Fibroblast of skin of back (primary cell): Measurements from ENCODE around the gene FAM234A. TPM values are rescaled to one million over a fixed set of nuclear protein-coding genes. Genes with fewer than 3 reads are reported as not detected.
"Not testable (repeated sequence)": the region's sequence is repeated elsewhere in the genome, so short reads cannot be mapped to it uniquely, and the experiment has no call there.

ENCODE experiments used
- DNase-seq: peaks from one replicate; pipeline ENCODE4 v3.0.0-alpha.2; 2013
- polyA plus RNA-seq, 2 experiments: library from polyadenylated mRNA; unstranded; fragments of 120-200 nt; gene quantifications; one replicate each; pipeline ENCODE4 v1.2.1, GENCODE V29; 2013; ENCODE audit not compliant: insufficient read length in 2 of 2

Gene FAM234A
- 77.8 TPM for polyA plus RNA-seq (2013, experiment 1 of 2; ENCODE audit: insufficient read length)
- polyA plus RNA-seq (2013, experiment 2 of 2; ENCODE audit: insufficient read length): 78.4 TPM

GRCh38 chr16:234468-235305 is at the start of gene FAM234A:
TSS of gene FAM234A (plus strand) at chr16:234821. CDS start at chr16:254414, 19,593 bp downstream.
- peak; percentile 91 for DNase-seq

DNA sequence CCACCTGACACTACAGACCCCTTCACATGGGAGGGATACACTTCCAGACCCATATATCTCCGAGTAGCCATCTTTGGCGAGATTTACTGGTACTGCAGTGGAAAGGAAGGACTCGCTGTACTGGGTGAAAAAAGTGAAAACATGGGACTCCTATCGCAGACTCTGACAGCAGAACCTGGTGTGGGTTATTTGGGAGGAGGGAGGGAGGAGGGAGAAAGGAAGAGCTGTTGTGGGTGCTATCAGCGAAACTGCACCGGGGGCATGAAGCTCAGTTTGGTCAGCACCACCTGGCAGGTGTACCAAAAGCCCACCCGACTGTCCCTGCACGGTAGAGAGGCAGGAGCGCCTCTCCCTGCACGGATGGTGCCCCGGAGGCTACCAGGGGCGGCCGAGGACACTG is 49.4 kb upstream of the FAM234A start:
- DNase-seq: no peak

- DNase-seq: no peak
Measured at GRCh38 chr16:185691-186090, 48.9 kb upstream of the FAM234A start.

- DNase-seq: no peak
Measured at GRCh38 chr16:187330-187729, 47.3 kb upstream of the FAM234A start.

DNA sequence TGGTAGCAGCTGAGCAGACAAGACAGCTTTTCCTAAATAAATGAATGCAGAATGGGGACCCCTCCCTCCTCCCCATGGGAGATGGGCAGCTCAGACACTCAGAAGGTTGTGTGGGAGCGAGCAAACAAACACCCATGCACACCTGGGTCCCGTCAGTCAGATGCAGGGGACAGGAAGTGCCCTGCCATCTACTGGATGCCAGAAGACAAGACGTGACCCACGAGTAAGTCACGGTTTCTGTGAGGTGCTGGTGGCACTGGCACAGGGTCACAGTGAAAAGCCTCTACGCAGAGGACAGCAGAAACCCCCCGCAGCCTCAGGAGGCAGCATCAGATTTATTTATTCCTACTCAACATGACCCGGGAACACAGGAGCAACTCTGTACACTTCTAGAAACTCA is 45.9 kb upstream of the FAM234A start:
- no peak for DNase-seq

DNA sequence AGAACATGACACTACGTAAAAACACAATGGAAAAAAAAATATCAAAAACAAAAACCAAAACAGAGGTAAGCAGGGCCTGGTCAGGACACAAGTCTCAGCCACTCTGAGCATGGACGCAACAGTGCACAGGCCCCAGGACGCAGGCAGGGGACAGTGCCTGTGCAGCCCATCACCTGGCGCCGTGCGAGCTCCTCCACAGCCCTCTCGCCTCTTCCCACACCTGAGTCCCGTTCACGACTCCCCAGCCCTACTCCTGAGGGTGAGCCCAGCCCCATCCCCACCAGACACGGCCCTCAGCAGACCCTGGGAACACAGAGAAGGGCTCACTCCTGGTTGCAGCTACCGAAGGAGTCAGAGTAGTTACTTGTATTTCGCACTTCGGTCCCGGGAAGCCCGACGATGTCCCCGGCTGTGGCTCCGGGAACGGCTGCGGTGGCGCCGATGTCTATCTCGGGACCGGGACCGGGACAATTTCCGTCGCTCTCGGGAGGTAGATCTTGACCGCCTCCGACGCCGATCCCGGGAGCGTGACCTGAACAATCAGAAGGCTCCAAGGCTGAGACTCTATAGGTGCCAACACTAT is 44.9 kb upstream of the FAM234A start:
- DNase-seq: no peak

- DNase-seq: no peak
Measured at GRCh38 chr16:191831-192230, 42.8 kb upstream of the FAM234A start.

GRCh38 chr16:192686-193085 is 41.9 kb upstream of the FAM234A start:
- DNase-seq: no peak

DNA sequence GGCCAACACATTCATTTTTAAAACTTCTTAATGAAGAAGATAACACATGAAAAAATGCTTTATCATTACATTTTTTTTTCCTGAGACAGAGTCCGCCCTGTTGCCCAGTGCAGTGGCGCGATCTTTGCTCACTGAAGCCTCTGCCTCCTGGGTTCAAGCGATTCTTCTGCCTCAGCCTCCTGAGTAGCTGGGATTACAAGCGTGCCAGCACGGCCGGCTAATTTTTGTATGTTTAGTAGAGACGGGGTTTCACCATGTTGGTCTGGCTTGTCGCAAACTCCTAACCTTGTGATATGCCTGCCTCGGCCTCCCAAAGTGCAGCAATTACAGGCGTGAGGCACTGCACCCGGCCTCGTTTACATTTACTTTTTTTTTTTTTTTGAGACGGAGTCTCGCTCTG is 41.2 kb upstream of the FAM234A start:
- DNase-seq: no peak

DNA sequence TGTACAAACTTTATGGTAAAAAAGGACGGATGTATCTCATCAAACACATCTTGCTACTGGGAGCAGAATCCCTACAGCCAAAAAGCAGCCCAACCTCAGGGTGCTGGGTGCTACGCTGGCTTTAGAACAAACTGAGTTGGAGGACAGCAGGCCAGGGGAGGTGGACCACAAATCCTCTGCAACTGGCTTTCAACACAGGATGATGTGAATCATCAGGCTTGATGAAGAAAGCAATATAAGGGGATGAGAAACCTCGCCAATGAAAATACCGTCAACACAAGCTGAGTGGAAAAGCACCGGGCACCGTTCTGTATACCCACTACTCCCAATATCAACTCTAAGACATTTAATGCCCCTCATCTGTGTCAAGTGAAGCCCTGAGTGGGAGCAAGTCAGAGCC is 40.1 kb upstream of the FAM234A start:
- DNase-seq: no peak

GRCh38 chr16:200388-200787 is 34.2 kb upstream of the FAM234A start:
- peak; percentile 37 for DNase-seq

DNA sequence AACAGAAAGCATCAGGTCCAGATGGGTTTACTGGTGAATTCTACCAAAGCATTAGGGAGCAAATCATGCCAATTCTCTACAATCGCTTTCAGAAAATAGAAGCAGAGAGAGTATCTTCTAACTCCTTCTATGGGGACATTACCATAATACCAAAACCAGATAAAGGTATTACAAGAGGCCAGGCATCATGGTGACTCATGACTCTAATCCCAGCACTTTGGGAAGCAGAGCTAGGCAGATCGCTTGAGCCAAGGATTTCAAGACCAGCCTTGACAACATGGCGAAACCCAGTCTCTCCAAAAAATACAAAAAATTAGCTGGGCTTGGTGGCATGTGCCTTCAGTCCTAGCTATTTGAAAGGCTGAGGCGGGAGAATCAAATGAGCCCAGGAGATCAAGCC is 31.4 kb upstream of the FAM234A start:
- no peak for DNase-seq

DNA sequence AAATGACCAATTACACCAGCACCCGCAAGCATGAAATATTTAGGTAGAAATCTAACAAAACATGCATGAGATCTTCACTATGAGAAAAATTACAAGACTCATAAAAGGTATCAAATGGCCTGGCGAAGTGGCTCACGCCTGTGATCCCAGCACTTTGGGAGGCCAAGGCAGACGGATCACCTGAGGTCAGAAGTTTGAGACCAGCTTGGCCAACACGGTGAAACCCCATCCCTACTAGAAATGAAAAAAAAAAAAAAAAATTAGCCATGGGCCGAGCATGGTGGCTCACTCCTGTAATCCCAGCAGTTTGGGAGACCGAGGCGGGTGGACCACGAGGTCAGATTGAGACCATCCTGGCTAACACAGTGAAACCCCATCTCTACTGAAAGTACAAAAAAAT is 30.6 kb upstream of the FAM234A start:
- not testable (repeated sequence) for DNase-seq

DNA sequence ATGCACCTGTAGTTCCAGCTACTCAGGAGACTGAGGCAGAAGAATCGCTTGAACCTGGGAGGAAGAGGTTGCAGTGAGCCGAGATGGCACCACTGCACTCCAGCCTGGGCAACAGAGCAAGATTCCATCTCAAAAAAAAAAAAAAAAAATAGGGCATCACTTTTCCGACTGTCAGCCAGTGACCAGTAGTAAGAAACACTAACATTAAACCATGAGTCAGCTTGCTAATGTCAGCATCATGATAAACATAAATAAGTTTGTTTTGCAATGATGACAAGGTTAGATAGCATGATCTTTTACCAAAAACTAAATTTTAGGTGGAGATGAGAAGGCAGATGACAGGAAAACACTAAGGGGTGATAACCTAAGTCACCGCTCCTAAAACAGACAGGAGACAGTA is 25.3 kb upstream of the FAM234A start:
- DNase-seq: not testable (repeated sequence)

GRCh38 chr16:211631-212180 is 22.9 kb upstream of the FAM234A start:
- DNase-seq: not testable (repeated sequence)

GRCh38 chr16:212999-213398 is 21.6 kb upstream of the FAM234A start:
- DNase-seq: no peak

DNA sequence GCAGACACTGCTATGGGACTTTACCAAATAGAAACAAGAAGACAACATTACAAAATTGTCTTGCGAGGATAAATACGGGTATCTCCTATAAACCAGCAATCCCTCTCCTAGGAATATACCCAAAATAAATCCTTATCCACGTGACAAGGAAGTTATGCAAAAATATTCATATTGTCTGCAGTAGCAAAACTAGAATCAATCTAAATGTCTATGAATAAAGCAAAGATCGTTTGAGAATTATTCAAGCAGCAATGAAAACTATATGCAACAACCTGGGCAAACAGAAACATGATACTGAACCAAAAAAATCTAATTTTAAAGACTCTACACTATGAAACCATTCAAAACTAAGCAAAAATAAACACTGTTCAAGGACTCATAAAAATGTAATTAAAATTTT is 14.6 kb upstream of the FAM234A start:
- DNase-seq: no peak

GRCh38 chr16:228151-228851 is 6.3 kb upstream of the FAM234A start:
- peak; percentile 13 for DNase-seq

GRCh38 chr16:228852-229730 is 5.5 kb upstream of the FAM234A start, which contains the start of gene LUC7L:
TSS of gene LUC7L (minus strand) at chr16:229449. CDS start at chr16:229339, 110 bp downstream.
- DNase-seq: peak; percentile 91

DNA sequence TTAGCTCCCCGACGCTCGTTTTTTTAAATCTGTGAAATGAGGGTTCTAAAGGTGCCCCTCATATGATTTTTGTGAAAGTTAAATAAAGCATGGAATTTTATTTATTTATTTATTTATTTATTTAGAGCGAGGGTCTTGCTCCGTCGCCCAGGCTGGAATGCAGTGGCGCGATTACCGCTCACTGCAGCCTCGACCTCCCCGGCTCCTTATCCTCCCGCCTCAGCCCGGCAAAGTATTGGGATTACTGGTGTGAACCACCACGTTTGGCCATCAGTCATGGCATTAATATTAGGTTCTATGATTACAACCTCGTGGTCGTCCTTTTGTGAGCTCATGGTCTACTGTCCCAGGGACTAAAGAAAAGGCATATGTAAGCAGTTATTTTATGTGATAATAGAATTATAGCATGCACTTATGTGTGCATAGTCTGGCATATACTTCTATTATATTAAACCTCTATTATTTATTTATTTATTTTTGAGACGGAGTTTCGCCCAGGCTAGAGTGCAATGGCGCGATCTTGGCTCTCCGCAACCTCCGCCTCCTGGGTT is 4.8 kb upstream of the FAM234A start:
- no peak for DNase-seq

- DNase-seq: not testable (repeated sequence)
Measured at GRCh38 chr16:230351-230750, 4.3 kb upstream of the FAM234A start.

DNA sequence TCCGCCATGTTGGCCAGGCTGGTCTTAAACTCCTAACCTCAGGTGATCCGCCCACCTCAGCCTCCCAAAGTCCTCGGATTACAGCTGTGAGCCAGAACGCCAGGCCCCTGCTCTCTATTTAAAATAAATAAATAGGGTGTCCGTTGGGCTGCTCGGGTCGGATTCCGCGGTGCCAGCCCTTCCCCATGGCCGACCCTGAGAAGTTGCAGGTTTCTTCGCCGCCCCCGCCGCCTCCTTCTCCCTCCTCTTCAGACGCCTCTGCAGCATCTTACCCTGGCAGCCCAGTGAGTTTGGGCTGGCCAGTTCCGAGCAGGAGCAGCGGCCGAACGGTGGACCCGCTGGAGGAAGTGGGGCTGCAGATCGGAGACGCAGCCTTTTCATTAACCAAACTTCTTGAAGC is 3.7 kb upstream of the FAM234A start:
- no peak for DNase-seq
